Mesodermal cell (in vitro differentiated cells): ENCODE results near the gene LRRTM1. TPM values are rescaled to one million over a fixed set of nuclear protein-coding genes. Genes with fewer than 3 reads are reported as not detected.

Experiments
- H3K27ac ChIP-seq: 2 replicates; pipeline ENCODE4 v1.7.0; 2013; ENCODE audit warnings: mild to moderate bottlenecking, low read depth, low read length, moderate library complexity; ENCODE audit not compliant: severe bottlenecking
- H3K36me3 ChIP-seq: 2 replicates; pipeline ENCODE4 v1.7.1; 2013; ENCODE audit warnings: mild to moderate bottlenecking, low read length, moderate library complexity; ENCODE audit not compliant: control insufficient read depth, insufficient read depth
- H3K4me1 ChIP-seq: one replicate; pipeline ENCODE4 v1.7.1; 2013; ENCODE audit warnings: mild to moderate bottlenecking, low read length; ENCODE audit not compliant: insufficient read depth, control insufficient read depth, poor library complexity, severe bottlenecking
- H3K4me3 ChIP-seq: 2 replicates; pipeline ENCODE4 v1.7.0; 2013; ENCODE audit warnings: low read length, control low read depth, mild to moderate bottlenecking; ENCODE audit not compliant: insufficient read depth, poor library complexity, severe bottlenecking; ENCODE audit errors: extremely low read depth
- H3K9me3 ChIP-seq: 2 replicates; pipeline ENCODE4 v1.7.1; 2013; ENCODE audit warnings: mild to moderate bottlenecking, low read length, moderate library complexity; ENCODE audit not compliant: control insufficient read depth
- WGBS, 2 experiments: methylation state at CpG; one replicate each; pipeline ENCODE4 v1.1.5; 2013; ENCODE audit warnings: missing lambda C conversion rate in 2 of 2; ENCODE audit not compliant: insufficient coverage in 2 of 2; 5-methylcytosine and 5-hydroxymethylcytosine counted together
- polyA plus RNA-seq, 2 experiments: library from polyadenylated mRNA; stranded (reverse); fragments of 50-300 nt; gene quantifications; one replicate each; pipeline ENCODE4 v1.2.3, GENCODE V29; 2013

The LRRTM1 gene
- polyA plus RNA-seq (2013, experiment 1 of 2) = 0.48 TPM
- polyA plus RNA-seq (2013, experiment 2 of 2) = 0.46 TPM

DNA sequence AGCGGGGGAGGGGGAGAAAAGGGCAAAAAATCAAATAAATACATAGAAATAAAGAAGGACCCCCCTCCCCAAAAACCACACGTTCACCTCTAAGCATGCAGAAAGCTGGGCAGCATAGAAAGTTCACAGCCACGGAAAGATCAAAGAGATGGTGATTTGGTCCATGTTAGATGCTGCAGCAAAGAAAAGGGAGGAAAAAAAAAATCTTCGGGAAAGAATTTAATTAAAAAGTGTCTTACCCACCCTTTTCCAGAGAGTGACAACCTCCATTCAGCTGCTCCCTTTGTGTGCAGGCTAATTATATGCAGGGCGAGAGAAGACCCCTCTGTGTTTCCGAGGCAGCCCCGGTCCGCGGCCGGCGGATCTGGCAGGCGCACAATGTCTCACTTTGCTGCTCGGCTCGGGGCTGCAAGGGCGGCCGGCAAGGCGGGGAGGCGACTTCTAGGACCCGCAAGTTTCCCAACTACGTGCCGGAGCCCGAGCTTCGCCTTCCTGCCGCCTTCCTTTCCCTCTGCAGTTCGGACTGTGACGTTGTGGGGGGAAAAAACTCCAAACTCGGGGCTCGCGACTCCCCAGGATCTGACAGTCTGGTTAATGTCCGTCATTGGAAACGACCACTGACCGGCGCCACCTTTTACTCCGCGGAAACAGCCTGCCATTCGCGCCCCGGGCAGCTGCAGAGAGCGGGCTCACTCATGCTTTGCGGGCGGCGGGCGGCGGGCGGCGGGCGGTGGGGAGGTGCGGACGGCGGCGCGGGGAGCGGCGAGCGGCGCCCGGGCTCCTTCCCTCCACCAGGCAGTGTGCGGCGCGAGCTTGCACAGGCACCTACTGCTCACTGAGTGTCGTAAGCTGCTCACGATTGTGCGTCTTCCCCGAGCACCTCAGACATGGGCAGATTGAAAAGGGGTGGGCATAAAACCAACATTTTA, at the start of gene LRRTM1:
TSS of gene LRRTM1 (minus strand) at position 844 of the 929 bp plus-strand sequence. CDS start 933 bp downstream, outside the sequence.
- WGBS, 2 experiments = 0 to 1% methylated on average over 32 to 44 of the region's 64 CpGs

GRCh38 chr2:80351231-80351630, 46.7 kb upstream of the LRRTM1 start:
- H3K36me3 ChIP-seq = no peaks in the 10 kb centered on the region
- no peak overlapping the region for H3K27ac ChIP-seq
- H3K9me3 ChIP-seq = no peaks in the 10 kb centered on the region
- 76 to 87% methylated on average over 3 of the region's 3 CpGs for whole genome bisulfite sequencing, 2 experiments
- H3K4me1 ChIP-seq = no peaks in the 10 kb centered on the region
- no peak overlapping the region for H3K4me3 ChIP-seq

More for the DNA sequence above, at the start of gene LRRTM1:
- Histone ChIP-seq H3K4me1 (peaks cover 7% of the 10 kb centered on the region), H3K36me3 (no peaks in the 10 kb centered on the region), H3K9me3 (no peaks in the 10 kb centered on the region), H3K27ac (no peak within 1 kb of the TSS), H3K4me3 (peak within 1 kb of the TSS; percentile 39)

DNA sequence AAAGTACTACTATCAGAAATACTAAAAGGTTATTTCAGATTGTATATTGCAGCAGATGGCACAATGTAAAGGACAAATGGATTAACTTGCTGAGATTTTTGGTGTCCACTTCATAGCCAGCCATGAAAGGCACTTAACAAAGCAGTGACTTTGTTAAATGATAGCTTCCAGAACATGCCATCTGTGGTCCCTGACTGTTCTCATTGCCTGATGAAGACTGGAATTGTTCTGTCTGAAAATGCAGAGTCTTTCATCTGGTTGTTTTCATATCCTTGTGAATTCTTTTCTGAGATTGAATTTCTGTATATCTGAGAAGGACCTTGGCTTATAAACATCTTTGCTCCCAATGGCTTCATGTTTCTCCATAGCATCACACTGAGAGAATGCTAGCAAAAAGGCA, 44.4 kb upstream of the LRRTM1 start:
- H3K4me1 ChIP-seq = no peaks in the 10 kb centered on the region
- H3K4me3 ChIP-seq = no peak overlapping the region
- no peaks in the 10 kb centered on the region for H3K9me3 ChIP-seq
- H3K36me3 ChIP-seq = no peaks in the 10 kb centered on the region
- no peak overlapping the region for H3K27ac ChIP-seq

DNA sequence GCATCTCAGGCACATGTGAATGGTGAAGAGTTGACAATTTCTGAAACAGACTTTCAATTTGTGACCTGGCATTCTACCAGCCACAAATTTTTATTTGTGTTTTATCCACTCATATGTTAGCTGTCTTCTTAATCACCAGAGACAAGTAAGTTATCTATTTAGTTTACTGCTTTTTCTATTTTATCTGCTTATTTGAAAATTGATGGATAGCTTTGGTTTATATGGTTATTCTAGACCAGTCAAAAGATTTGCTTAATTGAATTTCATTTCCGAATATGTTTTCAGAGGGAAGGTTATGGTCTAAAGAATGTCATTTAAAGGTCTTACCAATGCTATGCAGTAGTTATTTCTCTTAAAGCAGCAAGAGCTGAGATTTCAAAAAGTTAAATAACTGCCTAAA, 43.5 kb upstream of the LRRTM1 start:
- Histone ChIP-seq H3K4me1 (no peaks in the 10 kb centered on the region), H3K27ac (no peak overlapping the region), H3K36me3 (no peaks in the 10 kb centered on the region), H3K4me3 (no peak overlapping the region), H3K9me3 (no peaks in the 10 kb centered on the region)
- 83 to 100% methylated on average over 1 of the region's 1 CpG for WGBS, 2 experiments

DNA sequence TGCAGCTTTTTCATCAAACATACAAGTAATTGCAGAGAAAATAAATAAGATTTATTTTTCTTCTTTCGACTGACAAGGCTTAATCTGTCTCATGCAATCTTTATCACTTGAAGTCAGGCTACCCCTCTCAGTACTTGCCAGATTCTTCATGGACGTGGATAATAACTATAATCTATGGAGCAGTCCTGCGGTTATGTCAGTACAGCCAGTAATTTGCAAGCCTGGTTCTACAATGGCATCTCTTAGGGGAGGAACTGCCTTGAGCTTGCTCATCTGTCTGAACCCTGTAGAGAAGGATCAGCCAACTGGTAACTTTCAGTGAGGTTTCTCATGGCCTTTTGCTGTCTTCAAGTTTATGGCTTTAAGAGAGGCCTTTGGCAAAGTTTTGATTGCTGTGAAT, 35.5 kb upstream of the LRRTM1 start:
- no peaks in the 10 kb centered on the region for H3K36me3 ChIP-seq
- H3K27ac ChIP-seq = no peak overlapping the region
- 89 to 94% methylated on average over 2 to 3 of the region's 3 CpGs for WGBS, 2 experiments
- no peak overlapping the region for H3K4me3 ChIP-seq
- H3K9me3 ChIP-seq = no peaks in the 10 kb centered on the region
- H3K4me1 ChIP-seq = no peaks in the 10 kb centered on the region

- H3K9me3 ChIP-seq = no peaks in the 10 kb centered on the region
- no peak overlapping the region for H3K4me3 ChIP-seq
- H3K4me1 ChIP-seq = no peaks in the 10 kb centered on the region
- H3K36me3 ChIP-seq = no peaks in the 10 kb centered on the region
- no peak overlapping the region for H3K27ac ChIP-seq
- no CpG with 5 or more reads among the region's 2 CpGs for WGBS, 2 experiments
Observed at GRCh38 chr2:80338794-80339193, 34.2 kb upstream of the LRRTM1 start.

DNA sequence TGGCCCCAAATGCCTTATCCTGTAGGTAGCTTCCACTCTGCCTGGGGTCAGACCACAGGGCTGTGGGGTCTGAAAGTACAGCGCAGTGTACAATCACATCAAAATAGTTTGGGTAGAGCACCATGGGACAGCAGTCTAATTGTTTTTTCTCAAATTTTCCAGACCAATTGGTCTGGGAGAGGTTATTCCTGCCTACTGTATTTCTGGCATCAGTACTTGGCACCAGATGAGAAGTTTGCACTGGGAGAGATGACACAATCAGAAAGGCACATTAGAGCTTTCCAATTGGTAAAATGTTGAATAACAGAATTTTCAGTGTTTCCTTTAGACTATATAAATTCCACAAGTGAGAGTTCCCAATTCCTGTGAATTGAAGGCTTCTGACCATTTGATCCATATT, 30.9 kb upstream of the LRRTM1 start:
- Histone ChIP-seq H3K27ac (no peak overlapping the region), H3K4me3 (no peak overlapping the region), H3K36me3 (no peaks in the 10 kb centered on the region), H3K9me3 (no peaks in the 10 kb centered on the region), H3K4me1 (no peaks in the 10 kb centered on the region)
- 100% methylated on average over 1 of the region's 1 CpG for WGBS, 2 experiments

GRCh38 chr2:80333886-80334285, 29.3 kb upstream of the LRRTM1 start:
- Histone ChIP-seq H3K27ac (no peak overlapping the region), H3K9me3 (no peaks in the 10 kb centered on the region), H3K4me3 (no peak overlapping the region), H3K4me1 (no peaks in the 10 kb centered on the region), H3K36me3 (no peaks in the 10 kb centered on the region)
- WGBS, 2 experiments = 78 to 93% methylated on average over 5 of the region's 5 CpGs

DNA sequence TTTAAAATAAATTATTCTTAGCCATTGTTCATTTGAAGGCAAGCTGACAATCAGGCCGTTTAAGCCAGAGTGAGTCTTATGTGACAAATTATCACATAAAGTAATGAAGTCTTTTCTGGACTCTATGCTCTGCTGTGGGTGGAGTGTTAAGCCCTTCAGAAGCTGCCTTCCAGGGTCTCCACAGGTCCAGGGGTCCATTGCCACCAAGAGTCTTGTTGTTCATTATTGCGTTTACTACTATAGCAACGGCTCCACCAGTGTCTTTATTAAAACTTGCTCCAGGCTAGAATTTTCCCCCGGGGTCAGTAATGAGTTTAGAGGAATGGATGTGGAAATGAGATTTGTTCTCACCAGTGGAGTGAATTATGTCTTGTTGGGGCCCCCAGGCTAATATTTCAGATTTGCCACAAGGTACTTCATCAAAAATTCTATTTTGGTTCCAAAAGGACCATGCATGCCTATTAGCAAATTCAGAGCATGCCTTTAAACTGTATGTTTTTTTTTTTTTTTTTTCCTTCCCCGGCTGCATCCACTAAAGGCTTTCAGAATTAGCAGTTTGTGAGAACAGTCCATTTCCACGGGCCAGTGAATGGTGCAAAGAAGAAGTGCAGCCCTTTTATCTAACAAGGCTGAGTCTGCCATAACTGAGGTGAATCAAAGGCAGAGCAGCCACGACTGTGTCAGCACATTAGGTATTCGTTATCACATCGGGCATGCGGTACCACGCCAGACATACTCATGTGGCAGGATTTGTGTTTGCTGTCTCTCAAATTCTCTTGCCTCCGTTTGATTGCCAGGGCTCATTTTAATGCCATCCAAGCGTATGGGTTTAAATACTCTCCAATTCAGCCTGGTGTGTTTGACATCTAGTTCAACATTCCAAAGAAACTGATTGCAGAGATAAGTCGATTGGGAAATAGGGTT, 26.2 kb upstream of the LRRTM1 start:
- WGBS, 2 experiments = 82 to 91% methylated on average over 7 of the region's 14 CpGs

DNA sequence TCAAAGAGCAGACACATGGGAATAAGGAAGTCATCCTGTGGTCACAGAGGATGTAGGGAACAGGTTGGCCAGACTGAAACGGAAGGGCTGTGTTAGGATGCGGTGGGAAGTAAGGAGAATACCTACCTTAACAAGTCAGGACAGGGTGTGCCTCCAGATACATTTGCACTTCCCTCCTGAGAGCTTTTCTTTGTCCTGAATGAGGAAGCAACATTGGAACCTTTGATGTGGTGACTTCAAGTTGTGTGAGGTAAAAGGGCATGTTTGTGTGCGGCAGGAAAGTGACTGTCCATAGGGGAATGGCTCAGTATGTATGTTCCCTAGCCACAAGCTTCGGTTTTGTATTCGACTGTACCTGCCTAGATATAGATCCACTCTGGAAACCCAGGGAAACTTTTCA, 24.9 kb upstream of the LRRTM1 start:
- H3K36me3 ChIP-seq = no peaks in the 10 kb centered on the region
- 75 to 100% methylated on average over 3 of the region's 5 CpGs for WGBS, 2 experiments
- H3K9me3 ChIP-seq = no peaks in the 10 kb centered on the region
- no peak overlapping the region for H3K27ac ChIP-seq
- H3K4me3 ChIP-seq = no peak overlapping the region
- H3K4me1 ChIP-seq = no peaks in the 10 kb centered on the region

More for the DNA sequence above, 26.2 kb upstream of the LRRTM1 start:
- H3K4me1 ChIP-seq = no peaks in the 10 kb centered on the region
- no peak overlapping the region for H3K4me3 ChIP-seq
- no peaks in the 10 kb centered on the region for H3K36me3 ChIP-seq
- H3K27ac ChIP-seq = no peak overlapping the region
- H3K9me3 ChIP-seq = no peaks in the 10 kb centered on the region
